ENCODE data around the gene ADAM10. TPM values are rescaled to one million over a fixed set of nuclear protein-coding genes. Genes with fewer than 3 reads are reported as not detected.

Gene ADAM10
- total RNA-seq, 8 experiments from 2014 or later = 38.5 to 110 (median 73.6) TPM

- no peak overlapping the region for H3K27ac ChIP-seq
- H3K4me3 ChIP-seq = no peak overlapping the region
- 60 to 100% (median 96%) methylated on average over 1 to 4 of the region's 4 CpGs; no CpG with 5 or more reads in 1 of the 10 experiments for WGBS, 10 experiments
- peaks cover 6 to 8% of the 10 kb centered on the region in 2 donors for H3K4me1 ChIP-seq (replicated peaks in 1 of 2)
- in situ Hi-C loops (cut with MboI; ENCODE audit: low pct_unique_long_range_greater_than_20kb in 2 of 9, low sequenced_read_pairs in 9 of 9, unreplicated experiment in 9 of 9) = no loop called here
- ATAC-seq (replicated peaks in 6 of 8) = no peak
Observed at GRCh38 chr15:58587486-58587885, 162.0 kb downstream of the ADAM10 start.

GRCh38 chr15:58585693-58586443 is 163.6 kb downstream of the ADAM10 start:
- in situ Hi-C loops (cut with MboI; ENCODE audit: low pct_unique_long_range_greater_than_20kb in 2 of 9, low sequenced_read_pairs in 9 of 9, unreplicated experiment in 9 of 9) = no loop called here
- Histone ChIP-seq H3K27ac (no peak overlapping the region), H3K4me3 (no peak overlapping the region), H3K4me1 (replicated peaks in 1 of 2) (peaks cover 6 to 7% of the 10 kb centered on the region in 2 donors)
- peak in 1 of 8 experiments; percentile 53 for ATAC-seq (replicated peaks in 6 of 8)
- WGBS, 10 experiments = 68 to 100% (median 89%) methylated on average over 1 to 5 of the region's 5 CpGs; no CpG with 5 or more reads in 2 of the 10 experiments

GRCh38 chr15:58584789-58585461 is 164.6 kb downstream of the ADAM10 start:
- ATAC-seq (replicated peaks in 6 of 8) = peak in 1 of 8 experiments; percentile 29
- Histone ChIP-seq H3K4me3 (no peak overlapping the region), H3K27ac (no peak overlapping the region), H3K4me1 (replicated peaks in 1 of 2) (peaks cover 6% of the 10 kb centered on the region in 2 donors)
- in situ Hi-C loops (cut with MboI; ENCODE audit: low pct_unique_long_range_greater_than_20kb in 2 of 9, low sequenced_read_pairs in 9 of 9, unreplicated experiment in 9 of 9) = no loop called here
- 57 to 100% (median 86%) methylated on average over 1 to 6 of the region's 6 CpGs; no CpG with 5 or more reads in 2 of the 10 experiments for whole genome bisulfite sequencing, 10 experiments

GRCh38 chr15:58583171-58583908 is 166.2 kb downstream of the ADAM10 start:
- ATAC-seq (replicated peaks in 6 of 8) = no peak
- Histone ChIP-seq H3K4me3 (no peak overlapping the region), H3K27ac (no peak overlapping the region), H3K4me1 (replicated peaks in 1 of 2) (peaks cover 6% of the 10 kb centered on the region in 2 donors)
- in situ Hi-C loops (cut with MboI; ENCODE audit: low pct_unique_long_range_greater_than_20kb in 2 of 9, low sequenced_read_pairs in 9 of 9, unreplicated experiment in 9 of 9) = no loop called here
- 17 to 96% (median 76%) methylated on average over 1 to 3 of the region's 3 CpGs; no CpG with 5 or more reads in 2 of the 10 experiments for WGBS, 10 experiments

GRCh38 chr15:58582160-58582559 is 167.3 kb downstream of the ADAM10 start:
- no peak for ATAC-seq (replicated peaks in 6 of 8)
- Histone ChIP-seq H3K4me3 (no peak overlapping the region), H3K27ac (no peak overlapping the region), H3K4me1 (replicated peaks in 1 of 2) (peaks cover 6% of the 10 kb centered on the region in 2 donors)
- WGBS, 10 experiments = 75 to 100% (median 90%) methylated on average over 1 to 3 of the region's 3 CpGs; no CpG with 5 or more reads in 1 of the 10 experiments
- in situ Hi-C loops (cut with MboI; ENCODE audit: low pct_unique_long_range_greater_than_20kb in 2 of 9, low sequenced_read_pairs in 9 of 9, unreplicated experiment in 9 of 9) = no loop called here

- ATAC-seq (replicated peaks in 6 of 8) = no peak
- Histone ChIP-seq H3K4me1 (replicated peaks in 1 of 2) (no peaks in the 10 kb centered on the region), H3K4me3 (no peak overlapping the region), H3K27ac (no peak overlapping the region)
- in situ Hi-C loops (cut with MboI; ENCODE audit: low pct_unique_long_range_greater_than_20kb in 2 of 9, low sequenced_read_pairs in 9 of 9, unreplicated experiment in 9 of 9) = no loop called here
Observed at GRCh38 chr15:58576657-58577056, 172.8 kb downstream of the ADAM10 start.

- Histone ChIP-seq H3K27ac (no peak overlapping the region), H3K4me3 (no peak overlapping the region), H3K4me1 (replicated peaks in 1 of 2) (no peaks in the 10 kb centered on the region)
- no peak for ATAC-seq (replicated peaks in 6 of 8)
- WGBS, 10 experiments = 74 to 100% (median 93%) methylated on average over 1 to 10 of the region's 14 CpGs; no CpG with 5 or more reads in 1 of the 10 experiments
- in situ Hi-C loops (cut with MboI; ENCODE audit: low pct_unique_long_range_greater_than_20kb in 2 of 9, low sequenced_read_pairs in 9 of 9, unreplicated experiment in 9 of 9) = no loop called here
Observed at GRCh38 chr15:58575045-58575786, 174.3 kb downstream of the ADAM10 start.

- H3K4me3 ChIP-seq = no peak overlapping the region
- 79 to 100% (median 87%) methylated on average over 2 to 4 of the region's 4 CpGs; no CpG with 5 or more reads in 3 of the 10 experiments for WGBS, 10 experiments
- H3K27ac ChIP-seq = no peak overlapping the region
- no peaks in the 10 kb centered on the region for H3K4me1 ChIP-seq (replicated peaks in 1 of 2)
- ATAC-seq (replicated peaks in 6 of 8) = no peak
- in situ Hi-C loops (cut with MboI; ENCODE audit: low pct_unique_long_range_greater_than_20kb in 2 of 9, low sequenced_read_pairs in 9 of 9, unreplicated experiment in 9 of 9) = no loop called here
Observed at GRCh38 chr15:58574631-58575030, 174.9 kb downstream of the ADAM10 start.

- Histone ChIP-seq H3K4me1 (replicated peaks in 1 of 2) (no peaks in the 10 kb centered on the region), H3K4me3 (no peak overlapping the region), H3K27ac (no peak overlapping the region)
- in situ Hi-C loops (cut with MboI; ENCODE audit: low pct_unique_long_range_greater_than_20kb in 2 of 9, low sequenced_read_pairs in 9 of 9, unreplicated experiment in 9 of 9) = no loop called here
- no peak for ATAC-seq (replicated peaks in 6 of 8)
- 76 to 100% (median 97%) methylated on average over 1 to 4 of the region's 4 CpGs; no CpG with 5 or more reads in 2 of the 10 experiments for WGBS, 10 experiments
Observed at GRCh38 chr15:58573270-58573669, 176.2 kb downstream of the ADAM10 start.

- in situ Hi-C loops (cut with MboI; ENCODE audit: low pct_unique_long_range_greater_than_20kb in 2 of 9, low sequenced_read_pairs in 9 of 9, unreplicated experiment in 9 of 9) = no loop called here
- WGBS, 10 experiments = 40 to 100% (median 74%) methylated on average over 1 to 4 of the region's 4 CpGs; no CpG with 5 or more reads in 3 of the 10 experiments
- ATAC-seq (replicated peaks in 6 of 8) = no peak
- H3K27ac ChIP-seq = no peak overlapping the region
- no peak overlapping the region for H3K4me3 ChIP-seq
- no peaks in the 10 kb centered on the region for H3K4me1 ChIP-seq (replicated peaks in 1 of 2)
Observed at GRCh38 chr15:58572521-58572920, 177.0 kb downstream of the ADAM10 start.

- Histone ChIP-seq H3K4me3 (no peak overlapping the region), H3K27ac (no peak overlapping the region), H3K4me1 (replicated peaks in 1 of 2) (no peaks in the 10 kb centered on the region)
- 27 to 91% (median 80%) methylated on average over 1 to 6 of the region's 6 CpGs for WGBS, 10 experiments
- ATAC-seq (replicated peaks in 6 of 8) = no peak
- in situ Hi-C loops (cut with MboI; ENCODE audit: low pct_unique_long_range_greater_than_20kb in 2 of 9, low sequenced_read_pairs in 9 of 9, unreplicated experiment in 9 of 9) = no loop called here
Observed at GRCh38 chr15:58571491-58571890, 178.0 kb downstream of the ADAM10 start.

- WGBS, 10 experiments = 100% methylated on average over 1 of the region's 1 CpG; no CpG with 5 or more reads in 4 of the 10 experiments
- no peak for ATAC-seq (replicated peaks in 6 of 8)
- H3K4me3 ChIP-seq = no peak overlapping the region
- in situ Hi-C loops (cut with MboI; ENCODE audit: low pct_unique_long_range_greater_than_20kb in 2 of 9, low sequenced_read_pairs in 9 of 9, unreplicated experiment in 9 of 9) = no loop called here
- H3K4me1 ChIP-seq (replicated peaks in 1 of 2) = peaks cover 2% of the 10 kb centered on the region in 2 donors
- H3K27ac ChIP-seq = no peak overlapping the region
Observed at GRCh38 chr15:58569455-58569854, 180.1 kb downstream of the ADAM10 start.

Data from motor neuron (in vitro differentiated cells).